Fibroblast of lung (primary cell): ENCODE measurements around the gene HOXA1. TPM values are rescaled to one million over a fixed set of nuclear protein-coding genes. Genes with fewer than 3 reads are reported as not detected.

Experiments
- DNase-seq, 2 donors: peaks; one replicate each; pipeline versions ENCODE4 v3.0.0 to v3.0.0-alpha.2; 2010; ENCODE audit warnings: low read depth in 2 of 2
- H2AFZ ChIP-seq: 2 replicates; pipeline ENCODE4 v1.5.1; 2012; ENCODE audit warnings: low read length, control low read depth, inconsistent platforms
- H3K27ac ChIP-seq: 2 replicates; pipeline ENCODE4 v1.5.1; 2011; ENCODE audit warnings: low read length, control low read depth; ENCODE audit not compliant: insufficient read depth
- H3K27me3 ChIP-seq: 2 replicates; pipeline ENCODE4 v1.5.1; 2011; ENCODE audit warnings: mild to moderate bottlenecking, low read length; ENCODE audit not compliant: control insufficient read depth, insufficient read depth
- H3K36me3 ChIP-seq: 2 replicates; pipeline ENCODE4 v1.5.1; 2011; ENCODE audit warnings: low read length; ENCODE audit not compliant: control insufficient read depth, insufficient read depth
- H3K4me1 ChIP-seq: 2 replicates; pipeline ENCODE4 v1.5.1; 2011; ENCODE audit warnings: low read length; ENCODE audit not compliant: control insufficient read depth, insufficient read depth; ENCODE audit errors: extremely low read depth
- H3K4me2 ChIP-seq: 2 replicates; pipeline ENCODE4 v1.5.1; 2011; ENCODE audit warnings: low read length, control low read depth; ENCODE audit not compliant: insufficient read depth; ENCODE audit errors: extremely low read depth
- H3K4me3 ChIP-seq, 4 experiments: fragments of 200-600 bp in 1 of 4; sonication (generic) in 1 of 4; replicated peaks in 1 of 4; 2 replicates each; pipeline ENCODE4 v1.5.1; 2011 to 2016; ENCODE audit warnings: low read length in 4 of 4, low read depth in 3 of 4, mild to moderate bottlenecking in 3 of 4, control low read depth in 2 of 4, inconsistent platforms in 1 of 4, mixed read lengths in 1 of 4; ENCODE audit not compliant: insufficient read depth in 1 of 4; ENCODE audit errors: control extremely low read depth in 1 of 4
- H3K79me2 ChIP-seq: 2 replicates; pipeline ENCODE4 v1.5.1; 2012; ENCODE audit warnings: mild to moderate bottlenecking, low read length, inconsistent platforms; ENCODE audit not compliant: control insufficient read depth, insufficient read depth
- H3K9ac ChIP-seq: 2 replicates; pipeline ENCODE4 v1.5.1; 2011; ENCODE audit warnings: mild to moderate bottlenecking, low read length, control low read depth; ENCODE audit not compliant: insufficient read depth
- H3K9me3 ChIP-seq: 2 replicates; pipeline ENCODE4 v1.5.1; 2012; ENCODE audit warnings: low read depth, low read length; ENCODE audit not compliant: control insufficient read depth, insufficient read depth
- H4K20me1 ChIP-seq: 2 replicates; pipeline ENCODE4 v1.5.1; 2011; ENCODE audit warnings: low read length; ENCODE audit not compliant: control insufficient read depth, insufficient read depth; ENCODE audit errors: extremely low read depth
- CTCF ChIP-seq, 2 donors: IDR thresholded peaks in 1 of 2; conservative IDR thresholded peaks in 1 of 2; 1 replicate in 1 of 2; 2 replicates in 1 of 2; pipeline ENCODE4 v1.5.1; 2011 to 2012; ENCODE audit warnings: low read length in 2 of 2, control low read depth in 1 of 2, inconsistent platforms in 1 of 2, low read depth in 1 of 2, mild to moderate bottlenecking in 1 of 2
- EZH2 ChIP-seq: IDR thresholded peaks from 2 replicates; pipeline ENCODE4 v1.5.1; 2012; ENCODE audit warnings: low read length, control low read depth, mild to moderate bottlenecking; ENCODE audit errors: missing control alignments
- polyA plus RNA-seq, 2 donors: library from polyadenylated mRNA; depleted of rRNA in 1 of 2; stranded (reverse) in 1 of 2; unstranded in 1 of 2; fragments of >200 nt; gene quantifications; 2 replicates each; pipeline ENCODE4 v1.2.1, GENCODE V29; 2011 to 2012; ENCODE audit warnings: missing spikeins in 1 of 2
- total RNA-seq: library from RNA; depleted of rRNA; stranded (reverse); fragments of >200 nt; gene quantifications from 2 replicates; pipeline ENCODE4 v1.2.1, GENCODE V29; 2014

The HOXA1 gene
- total and polyA plus RNA-seq, 2 donors (not counting 1 experiment from before 2014, with no cell fraction given) = 0.50 to 0.83 TPM

DNA sequence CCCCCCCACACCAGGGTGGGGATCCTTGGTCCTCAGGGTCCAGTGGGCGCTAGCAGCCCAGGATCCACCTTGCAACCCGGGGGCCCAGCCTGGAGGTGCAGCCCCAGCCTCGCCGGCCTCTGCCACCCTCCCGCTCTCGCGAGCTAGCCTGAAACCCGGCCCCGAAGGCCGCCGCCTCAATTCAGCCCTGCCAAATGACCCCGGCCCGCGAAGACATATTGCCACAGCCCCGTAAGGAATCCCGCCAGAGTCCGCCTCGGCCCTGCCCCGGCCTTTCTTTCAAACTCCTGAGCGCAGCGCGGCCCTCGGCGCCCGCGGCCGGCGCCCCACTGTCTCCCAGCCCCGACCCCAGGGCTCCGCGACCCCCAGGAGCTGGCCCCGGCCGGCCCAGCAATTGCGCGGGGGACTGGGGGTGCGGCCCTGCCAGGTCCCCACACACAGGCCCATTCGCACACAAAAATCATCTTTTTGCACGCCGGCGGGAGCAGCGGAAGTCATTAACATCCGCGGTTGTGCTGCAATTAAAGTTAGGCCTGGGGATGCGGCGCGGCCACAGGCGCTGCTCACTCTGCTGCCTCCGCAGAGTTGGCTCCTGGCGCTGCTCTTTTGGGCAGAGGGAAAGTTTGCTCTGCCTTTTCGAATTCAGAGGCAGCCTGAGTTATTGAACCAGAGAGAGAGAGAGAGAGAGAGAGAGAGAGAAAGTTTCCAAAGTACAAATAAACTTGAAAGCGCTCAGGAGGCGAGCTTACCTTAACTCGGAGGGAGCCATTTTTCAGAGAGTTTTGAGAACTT lies 43.7 kb upstream of the HOXA1 start:
- H3K9me3 ChIP-seq = no peaks in the 10 kb centered on the region
- H3K79me2 ChIP-seq = peaks cover 74% of the 10 kb centered on the region
- H4K20me1 ChIP-seq = no peaks in the 10 kb centered on the region
- peak overlapping the region; percentile 99 for H3K4me2 ChIP-seq
- peaks cover 2% of the 10 kb centered on the region for H3K36me3 ChIP-seq
- TF ChIP-seq CTCF (conservative IDR thresholded peaks at IDR 0.05 in 1 of 2, IDR thresholded peaks at IDR 0.05 in 1 of 2; ENCODE audit: low read depth in 1 of 2, low read length in 2 of 2) (no peak), EZH2 (no peak)
- no peak for DNase-seq
- H3K9ac ChIP-seq = peak overlapping the region; percentile 82
- no peak overlapping the region for H2AFZ ChIP-seq
- H3K27me3 ChIP-seq = no peaks in the 10 kb centered on the region
- peaks cover 26% of the 10 kb centered on the region for H3K4me1 ChIP-seq
- peak overlapping the region; percentile 89 to 99 (median 94) for H3K4me3 ChIP-seq
- peak overlapping the region; percentile 98 for H3K27ac ChIP-seq

DNA sequence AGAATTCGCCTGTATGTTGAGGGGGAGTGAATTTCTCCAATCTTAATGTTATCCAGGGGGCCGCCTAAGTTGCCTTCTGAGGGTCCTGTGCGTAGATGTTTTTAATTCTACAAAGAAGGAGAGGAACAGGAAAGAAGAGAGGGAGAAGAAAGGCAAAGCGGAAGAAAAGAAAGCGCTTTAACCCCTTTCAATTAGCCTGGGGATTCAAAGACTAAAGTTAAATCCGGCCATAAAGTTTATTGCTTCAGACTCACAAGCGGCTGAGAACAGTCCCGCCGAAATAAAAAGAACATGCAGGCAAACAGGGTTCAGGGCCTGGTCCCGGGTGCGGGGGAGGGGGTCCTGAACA lies 43.2 kb upstream of the HOXA1 start:
- Histone ChIP-seq H3K27ac (peak overlapping the region; percentile 98), H3K36me3 (peaks cover 2% of the 10 kb centered on the region), H3K4me3 (peak overlapping the region; percentile 57 to 99 (median 90)), H3K9ac (peak overlapping the region; percentile 82), H2AFZ (no peak overlapping the region), H3K27me3 (no peaks in the 10 kb centered on the region), H3K4me2 (peak overlapping the region; percentile 99), H4K20me1 (no peaks in the 10 kb centered on the region), H3K79me2 (peaks cover 69% of the 10 kb centered on the region), H3K4me1 (peaks cover 30% of the 10 kb centered on the region), H3K9me3 (no peaks in the 10 kb centered on the region)
- no peak for TF ChIP-seq EZH2
- no peak for TF ChIP-seq CTCF (conservative IDR thresholded peaks at IDR 0.05 in 1 of 2, IDR thresholded peaks at IDR 0.05 in 1 of 2; ENCODE audit: low read depth in 1 of 2, low read length in 2 of 2)
- no peak for DNase-seq

- Histone ChIP-seq H3K4me3 (peak overlapping the region in 3 of 4 experiments; percentile 2 to 99 (median 57)), H3K36me3 (peaks cover 2% of the 10 kb centered on the region), H3K79me2 (peaks cover 70% of the 10 kb centered on the region), H3K9ac (no peak overlapping the region), H3K27me3 (no peaks in the 10 kb centered on the region), H2AFZ (no peak overlapping the region), H4K20me1 (no peaks in the 10 kb centered on the region), H3K4me1 (peaks cover 34% of the 10 kb centered on the region), H3K27ac (peak overlapping the region; percentile 98), H3K9me3 (no peaks in the 10 kb centered on the region), H3K4me2 (peak overlapping the region; percentile 99)
- TF ChIP-seq EZH2 (no peak), CTCF (conservative IDR thresholded peaks at IDR 0.05 in 1 of 2, IDR thresholded peaks at IDR 0.05 in 1 of 2; ENCODE audit: low read depth in 1 of 2, low read length in 2 of 2) (no peak)
- no peak for DNase-seq
Observed at GRCh38 chr7:27138472-27138871, 42.7 kb upstream of the HOXA1 start.
